Activated CD4-positive, alpha-beta T cell treated with anti-CD3 and anti-CD28 coated beads, Interleukin-2, Interleukin-6, amounts not matched to agents 100 ng/mL and 50 ng/mL, durations not matched to agents 16 hours and 8 hours (primary cell): ENCODE results near the gene RNF128.

Experiments
- DNase-seq: peaks from one replicate; pipeline ENCODE4 v3.0.0-alpha.2; 2020

RNF128 gene

GRCh38 chrX:106726485-106727437 lies at the start of gene RNF128:
RNF128 (plus strand) TSS chrX:106726701; CDS start chrX:106726914, 213 bp downstream.
- peak; percentile 35 for DNase-seq

- DNase-seq, result no peak
Observed at GRCh38 chrX:106680716-106681115, 45.8 kb upstream of the RNF128 start.

- DNase-seq, result no peak
Observed at GRCh38 chrX:106684207-106684606, 42.3 kb upstream of the RNF128 start.

- no peak for DNase-seq
Observed at GRCh38 chrX:106692425-106693065, 34.0 kb upstream of the RNF128 start.

GRCh38 chrX:106696502-106696901 lies 30.0 kb upstream of the RNF128 start:
- no peak for DNase-seq

- DNase-seq, result no peak
Observed at GRCh38 chrX:106698693-106699092, 27.8 kb upstream of the RNF128 start.

- DNase-seq, result no peak
Observed at GRCh38 chrX:106702636-106703035, 23.9 kb upstream of the RNF128 start.

- DNase-seq, result no peak
Observed at GRCh38 chrX:106706466-106706865, 20.0 kb upstream of the RNF128 start.

- no peak for DNase-seq
Observed at GRCh38 chrX:106707771-106708454, 18.6 kb upstream of the RNF128 start.

- DNase-seq, result no peak
Observed at GRCh38 chrX:106710771-106711170, 15.7 kb upstream of the RNF128 start.

GRCh38 chrX:106711375-106711774 lies 15.1 kb upstream of the RNF128 start:
- no peak for DNase-seq

GRCh38 chrX:106716004-106716403 lies 10.5 kb upstream of the RNF128 start:
- DNase-seq, result no peak

GRCh38 chrX:106716463-106716862 lies 10.0 kb upstream of the RNF128 start:
- no peak for DNase-seq

GRCh38 chrX:106718709-106719108 lies 7.8 kb upstream of the RNF128 start:
- no peak for DNase-seq

- DNase-seq, result no peak
Observed at GRCh38 chrX:106725931-106726330, 570 bp upstream of the RNF128 start.

- DNase-seq, result no peak
Observed at GRCh38 chrX:106728337-106728736, 1.8 kb downstream of the RNF128 start.

- DNase-seq, result no peak
Observed at GRCh38 chrX:106730401-106730800, 3.9 kb downstream of the RNF128 start.

GRCh38 chrX:106731590-106731989 lies 5.1 kb downstream of the RNF128 start:
- no peak for DNase-seq

GRCh38 chrX:106734827-106735226 lies 8.3 kb downstream of the RNF128 start:
- DNase-seq, result no peak

- no peak for DNase-seq
Observed at GRCh38 chrX:106740193-106740780, 13.8 kb downstream of the RNF128 start.

GRCh38 chrX:106742193-106742592 lies 15.7 kb downstream of the RNF128 start:
- no peak for DNase-seq

GRCh38 chrX:106742805-106743204 lies 16.3 kb downstream of the RNF128 start:
- DNase-seq, result no peak

GRCh38 chrX:106748377-106748776 lies 21.9 kb downstream of the RNF128 start:
- no peak for DNase-seq
